Measurements from ENCODE around the gene ATG16L1.

The ATG16L1 gene

GRCh38 chr2:233259730-233260129, 8.3 kb downstream of the ATG16L1 start:
- H3K36me3 ChIP-seq (ENCODE audit: control insufficient read depth in 2 of 2, insufficient read depth in 1 of 2, low read length in 2 of 2), result peaks cover 51 to 96% of the 10 kb centered on the region in 2 experiments
- no peaks in the 10 kb centered on the region for H3K4me1 ChIP-seq (ENCODE audit: control insufficient read depth, insufficient read depth, low read length)
- CTCF ChIA-PET, result no interaction called here
- TF ChIP-seq ZNF488 (tag by site-specific recombination; IDR thresholded peaks at IDR 0.05) (no peak), ZNF248 (tag by site-specific recombination; IDR thresholded peaks at IDR 0.05) (no peak), ZNF404 (tag by site-specific recombination; IDR thresholded peaks at IDR 0.05) (no peak), WT1 (tag by site-specific recombination; IDR thresholded peaks at IDR 0.05) (no peak), KLF1 (tag by site-specific recombination; IDR thresholded peaks at IDR 0.05) (no peak), ZBTB44 (tag by site-specific recombination; IDR thresholded peaks at IDR 0.05) (no peak), TRIM28 (IDR thresholded peaks at IDR 0.05; ENCODE audit: borderline replicate concordance, low read length) (no peak), ZBTB48 (tag by site-specific recombination; IDR thresholded peaks at IDR 0.05) (no peak), ZNF112 (tag by site-specific recombination; IDR thresholded peaks at IDR 0.05) (no peak), KLF17 (tag by site-specific recombination; IDR thresholded peaks at IDR 0.05) (no peak), ZNF221 (tag by site-specific recombination; IDR thresholded peaks at IDR 0.05; ENCODE audit: borderline replicate concordance) (no peak), ZNF585B (tag by site-specific recombination; IDR thresholded peaks at IDR 0.05) (no peak), GLI4 (tag by site-specific recombination; IDR thresholded peaks at IDR 0.05) (no peak), ZSCAN5A (tag by site-specific recombination; IDR thresholded peaks at IDR 0.05) (no peak), ZNF18 (tag by site-specific recombination; IDR thresholded peaks at IDR 0.05) (no peak), TSHZ1 (tag by site-specific recombination; IDR thresholded peaks at IDR 0.05; ENCODE audit: borderline replicate concordance) (no peak), ZNF24 (tag by site-specific recombination; IDR thresholded peaks at IDR 0.05) (no peak), PRDM4 (tag by site-specific recombination; IDR thresholded peaks at IDR 0.05) (no peak), RBAK (tag by site-specific recombination; IDR thresholded peaks at IDR 0.05) (no peak), ZNF544 (tag by site-specific recombination; IDR thresholded peaks at IDR 0.05) (no peak)
- no peaks in the 10 kb centered on the region for H3K9me3 ChIP-seq (ENCODE audit: control insufficient read depth, insufficient read depth, low read depth, low read length)
- H3K4me3 ChIP-seq (ENCODE audit: low read depth, low read length), result no peak overlapping the region
- no peak overlapping the region for H3K27ac ChIP-seq (ENCODE audit: extremely low read depth, low read depth, low read length)
- POLR2A ChIA-PET, result no interaction called here

All from HEK293 (cell line).